ENCODE measurements around the gene BRD4. TPM values are rescaled to one million over a fixed set of nuclear protein-coding genes. Genes with fewer than 3 reads are reported as not detected.

The BRD4 gene
- total RNA-seq, 120 experiments from 2014 or later = 84.8 to 154 (median 112) TPM

Other genes starting within 250 kb of the BRD4 start
- 10 to 100 TPM in 20 of 120 experiments, 1 to 10 TPM in 100; 3.5 to 31.7 (median 6.9) TPM for gene SYDE1, start 225.1 kb downstream of the BRD4 start, total RNA-seq
- gene NOTCH3, start 131.5 kb downstream of the BRD4 start, total RNA-seq = 10 to 100 TPM in 119 of 120 experiments, 1 to 10 TPM in 1; 9.9 to 79.9 (median 27.6) TPM
- gene EPHX3, start 100.1 kb downstream of the BRD4 start, total RNA-seq = 1 to 10 TPM in 1 of 120 experiments, under 1 TPM in 39, not detected in 80; 0.20 to 1.3 (median 0.42) TPM
- 10 to 100 TPM; 18.6 to 51.6 (median 29.6) TPM for gene AKAP8, start 47.2 kb upstream of the BRD4 start, total RNA-seq
- gene AKAP8L, start 86.4 kb upstream of the BRD4 start, total RNA-seq = 100 to 1,000 TPM; 104 to 260 (median 142) TPM
- gene WIZ, start 117.4 kb upstream of the BRD4 start, total RNA-seq = 10 to 100 TPM; 26.2 to 74.6 (median 41.4) TPM
- 10 to 100 TPM in 3 of 120 experiments, 1 to 10 TPM in 113, under 1 TPM in 4; 0.28 to 11.0 (median 3.1) TPM for gene RASAL3, start 132.0 kb upstream of the BRD4 start, total RNA-seq
- under 1 TPM in 1 of 120 experiments, not detected in 119; 0.18 TPM for gene PGLYRP2, start 147.0 kb upstream of the BRD4 start, total RNA-seq
- gene CYP4F22, start 176.0 kb upstream of the BRD4 start, total RNA-seq = under 1 TPM in 1 of 120 experiments, not detected in 119; 0.29 TPM

Data from dorsolateral prefrontal cortex (tissue), 118 donors.